NCI-H526 treated with DMSO at 0.1 percent for 48 hours (cell line): ENCODE results near the gene ULK4.
"Not testable (repeated sequence)": the region's sequence is repeated elsewhere in the genome, so short reads cannot be mapped to it uniquely, and the experiment has no call there.

Experiments used
- DNase-seq: peaks from one replicate; lab custom pipeline; 2025; lab: John Stamatoyannopoulos, UW

Gene ULK4

DNA sequence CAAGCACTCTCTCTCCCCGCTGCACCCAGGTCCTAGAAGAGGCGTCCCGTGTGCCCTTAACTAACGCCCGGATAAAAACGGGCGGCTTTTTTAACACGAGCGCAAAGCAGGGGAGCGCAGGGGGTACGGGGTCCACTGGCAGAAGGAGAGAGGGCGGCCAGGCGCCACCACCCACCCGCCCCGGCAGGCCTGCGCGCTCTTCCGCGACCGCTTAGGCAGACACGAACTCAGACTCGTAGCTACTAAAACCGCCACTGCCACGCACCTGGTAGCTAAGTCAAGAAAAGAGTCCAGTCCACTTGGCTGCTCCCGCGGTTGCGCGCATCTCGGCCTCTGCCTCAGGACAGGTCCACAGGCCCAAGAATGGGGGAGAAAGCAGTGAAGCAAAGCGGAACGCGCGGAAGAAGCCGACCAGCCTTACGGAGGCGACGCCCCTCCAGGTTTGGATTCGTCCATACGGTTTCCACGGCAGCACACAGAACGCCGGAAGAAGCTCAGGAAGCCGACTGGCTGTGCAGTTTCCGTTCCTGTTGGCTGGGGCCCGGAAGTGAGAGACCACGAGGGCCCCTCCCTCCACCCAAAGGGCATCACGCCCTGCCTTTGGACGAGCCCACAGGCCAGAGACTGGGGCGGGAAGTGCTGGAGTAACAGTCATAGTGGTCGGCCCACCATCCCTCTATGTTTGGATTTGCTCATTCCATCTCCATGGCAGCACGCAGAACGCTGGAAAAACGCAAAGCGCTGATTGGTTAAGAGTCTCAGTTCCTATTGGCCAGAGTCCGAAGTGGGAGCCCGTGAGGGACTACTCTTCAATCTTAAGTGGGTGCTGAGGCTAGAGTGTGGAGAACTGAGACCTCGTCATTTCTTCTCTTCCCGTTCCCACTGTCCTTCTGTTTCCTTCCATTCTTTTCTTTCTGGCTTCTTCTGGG is at the start of gene ULK4:
TSS of gene ULK4 (minus strand) at position 353 of the 929 bp plus-strand sequence. CDS start 7,344 bp downstream, outside the sequence.
- DNase-seq, result peak; percentile 98

- DNase-seq, result no peak
These were observed 48.6 kb upstream of the ULK4 start for GRCh38 chr3:42010530-42010929.

DNA sequence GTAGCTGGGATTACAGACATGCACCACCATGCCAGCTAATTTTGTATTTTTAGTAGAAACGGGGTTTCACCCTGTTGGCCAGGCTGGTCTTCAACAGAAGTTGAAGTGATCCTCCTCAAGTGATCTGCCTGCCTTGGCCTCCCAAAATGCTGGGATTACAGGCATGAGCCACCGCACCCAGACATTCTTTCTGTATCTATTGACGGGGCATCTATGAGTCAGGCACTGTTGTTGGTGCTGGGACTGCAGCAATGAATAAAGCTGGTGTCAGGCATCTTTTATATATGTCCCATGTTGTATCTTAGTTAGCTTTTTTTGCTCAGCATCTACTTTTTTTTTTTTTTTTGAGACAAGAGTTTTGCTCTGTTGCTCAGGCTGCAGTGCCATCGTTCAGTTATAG is 47.6 kb upstream of the ULK4 start:
- no peak for DNase-seq

DNA sequence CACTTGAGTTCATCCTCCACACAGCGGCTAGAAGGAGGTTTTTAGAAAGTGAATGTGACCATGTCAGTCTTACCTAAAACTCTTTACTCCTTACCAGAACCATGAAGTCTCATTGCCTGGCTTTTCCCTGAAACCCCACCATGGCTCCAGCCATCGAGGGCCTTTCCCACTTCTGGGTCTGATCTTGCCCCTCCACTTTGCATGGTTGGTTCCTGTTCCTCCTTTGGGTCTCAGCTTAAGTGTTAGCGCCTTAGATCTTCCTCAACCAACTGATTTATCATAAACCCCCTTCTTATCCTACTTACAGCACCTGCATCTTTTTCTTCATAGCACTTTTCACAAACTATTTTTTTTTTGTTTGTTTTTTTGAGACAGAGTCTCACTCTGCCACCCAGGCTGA is 45.9 kb upstream of the ULK4 start:
- no peak for DNase-seq

DNA sequence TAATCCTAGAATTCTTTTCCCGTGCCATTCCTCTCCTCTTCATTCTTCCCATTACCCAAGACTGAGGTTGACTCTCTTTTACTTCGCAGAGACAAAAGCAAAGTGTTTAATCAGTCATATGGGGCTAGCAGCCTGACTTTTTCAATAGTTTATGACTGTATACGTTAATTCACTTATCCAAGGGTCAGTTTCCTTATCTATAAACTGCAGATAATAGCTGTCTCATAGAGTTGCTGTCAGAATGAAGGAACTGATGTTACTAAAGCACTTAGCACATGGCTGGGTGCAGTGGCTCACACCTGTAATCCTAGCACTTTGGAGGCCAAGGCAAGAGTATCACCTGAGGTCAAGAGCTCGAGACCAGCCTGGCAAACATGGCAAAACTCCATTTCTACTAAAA is 43.5 kb upstream of the ULK4 start:
- DNase-seq, result no peak

DNA sequence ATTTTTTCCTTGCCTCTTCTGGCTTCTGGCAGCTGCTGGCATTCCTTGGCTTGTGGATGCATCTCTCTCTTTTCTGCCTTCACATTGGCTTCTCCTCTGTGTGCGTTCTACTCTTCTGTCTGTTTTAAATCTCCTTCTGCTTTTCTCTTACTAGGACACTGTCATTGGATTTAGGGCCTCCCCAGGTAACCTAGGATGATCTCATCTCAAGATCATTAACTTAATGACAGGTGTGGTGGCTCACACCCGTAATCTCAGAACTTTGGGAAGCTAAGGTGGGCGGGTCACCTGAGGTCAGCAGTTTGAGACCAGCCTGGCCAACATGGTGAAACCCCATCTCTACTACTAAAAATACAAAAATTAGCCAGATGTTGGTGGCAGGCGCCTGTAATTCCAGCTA is 40.9 kb upstream of the ULK4 start:
- no peak for DNase-seq

GRCh38 chr3:42001777-42002176 is 39.9 kb upstream of the ULK4 start:
- no peak for DNase-seq

DNA sequence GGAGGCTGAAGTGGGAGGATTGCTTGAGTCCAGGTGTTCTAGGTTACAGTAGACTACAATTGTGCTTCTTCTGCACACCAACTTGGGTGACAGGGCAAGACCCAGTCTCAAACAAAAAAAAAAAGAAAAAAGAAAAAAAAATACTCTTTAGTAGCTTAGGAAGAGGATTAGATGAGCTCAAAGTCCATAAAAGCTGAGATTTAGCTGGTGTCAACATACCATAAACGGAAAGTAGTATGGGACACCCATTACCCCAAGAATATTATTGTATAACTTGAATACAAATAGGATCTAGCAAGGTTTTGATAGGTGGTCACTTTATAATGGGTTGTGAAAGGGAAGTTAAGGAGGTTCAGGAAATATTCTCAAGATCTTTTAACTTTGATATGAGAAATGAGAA is 38.0 kb upstream of the ULK4 start:
- no peak for DNase-seq

DNA sequence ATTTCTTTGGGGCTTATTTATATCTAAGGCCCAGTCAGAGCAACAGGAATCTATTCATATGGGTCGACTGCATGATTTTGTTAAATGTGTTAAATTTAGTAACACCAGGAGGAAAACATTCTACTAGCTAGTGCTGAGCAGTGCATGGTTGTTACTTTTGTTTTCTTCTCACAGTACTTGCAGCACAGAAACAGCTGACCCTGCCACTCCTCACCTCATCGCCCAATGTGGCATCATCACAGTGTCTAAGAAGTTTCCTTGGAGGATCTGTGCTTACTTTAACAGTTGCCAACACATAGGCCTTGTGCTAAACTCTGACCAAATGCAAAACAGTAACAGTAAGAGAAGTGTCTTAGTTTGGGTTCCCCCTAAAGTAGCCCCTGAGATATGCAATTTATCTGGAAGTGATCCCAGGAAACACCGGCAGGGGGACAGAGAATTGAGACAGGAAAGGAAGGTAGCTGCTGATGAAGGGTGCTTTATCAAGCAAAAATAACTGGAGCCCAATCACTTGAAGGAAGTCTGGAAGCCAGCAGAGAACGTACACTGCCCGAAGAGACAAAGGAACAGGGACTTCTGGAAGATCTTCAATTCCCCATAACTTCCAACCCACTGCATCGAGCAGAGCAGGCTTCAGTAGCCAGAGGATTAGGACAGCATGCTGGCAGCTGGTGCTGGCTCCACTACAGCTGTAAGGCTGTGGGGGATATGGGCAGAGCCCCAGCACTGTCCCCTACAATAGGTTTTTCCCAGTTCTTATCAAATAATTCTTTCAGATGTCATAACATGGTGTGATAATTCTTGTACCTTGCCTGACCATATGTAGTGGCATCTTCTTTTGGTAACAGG is 36.0 kb upstream of the ULK4 start:
- DNase-seq, result no peak

DNA sequence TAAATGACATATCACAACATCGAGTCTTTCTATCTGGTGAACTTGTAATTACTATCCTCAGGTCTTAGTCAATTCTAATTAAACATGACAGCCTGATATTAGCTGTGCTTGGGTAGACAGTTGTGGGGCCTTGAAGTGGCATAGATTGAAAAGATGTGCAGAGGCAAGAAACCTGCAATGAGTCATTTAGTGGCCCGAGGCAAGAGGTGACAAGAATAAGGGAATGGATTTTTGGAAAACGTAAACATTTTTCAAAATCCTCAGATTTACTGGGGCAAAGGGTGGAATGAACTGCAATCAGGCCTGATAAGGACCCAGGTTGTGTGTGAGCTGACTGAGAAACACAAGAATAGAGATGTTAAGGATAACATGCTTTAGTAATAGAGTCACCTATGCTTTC is 29.5 kb upstream of the ULK4 start:
- DNase-seq, result no peak

- no peak for DNase-seq
These were observed 27.6 kb upstream of the ULK4 start for GRCh38 chr3:41989518-41989917.

DNA sequence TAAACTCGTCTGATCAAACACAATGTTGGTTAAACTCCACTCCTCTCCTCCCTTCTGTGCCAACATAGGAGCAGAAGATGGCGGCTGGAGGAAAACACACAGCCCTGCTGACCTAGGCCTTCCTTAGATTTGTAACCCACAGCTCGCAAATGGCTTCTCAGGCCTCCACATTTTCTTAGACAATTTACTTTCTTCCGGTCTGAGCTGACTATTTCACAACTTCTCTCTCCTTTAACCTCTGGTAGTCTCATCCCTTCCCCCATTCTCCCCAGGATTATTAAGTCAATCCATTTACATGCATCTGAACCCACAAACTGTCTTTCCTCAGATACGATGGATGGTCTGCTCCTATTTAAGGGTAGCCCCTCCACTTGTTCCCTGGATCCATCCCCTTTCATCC is 25.7 kb upstream of the ULK4 start:
- no peak for DNase-seq

DNA sequence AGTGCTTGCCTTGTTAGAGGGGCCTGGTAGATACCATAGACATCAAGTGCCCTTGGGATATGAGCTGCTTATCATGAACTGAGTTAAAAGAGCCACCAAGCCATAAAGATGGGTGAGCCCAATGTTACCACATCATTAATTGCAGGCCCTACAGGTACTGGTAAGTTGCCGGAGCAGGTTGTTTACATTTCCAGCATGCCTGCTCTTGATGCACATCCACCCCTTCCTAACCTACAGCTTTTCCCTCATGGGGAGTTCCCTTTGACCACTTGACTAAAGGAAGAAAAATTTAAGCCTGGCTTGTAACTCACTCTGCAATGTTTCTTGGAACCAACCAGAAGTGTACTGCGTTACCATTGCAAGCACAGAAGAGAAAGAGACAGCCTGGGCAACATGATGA is 24.7 kb upstream of the ULK4 start:
- DNase-seq, result no peak

DNA sequence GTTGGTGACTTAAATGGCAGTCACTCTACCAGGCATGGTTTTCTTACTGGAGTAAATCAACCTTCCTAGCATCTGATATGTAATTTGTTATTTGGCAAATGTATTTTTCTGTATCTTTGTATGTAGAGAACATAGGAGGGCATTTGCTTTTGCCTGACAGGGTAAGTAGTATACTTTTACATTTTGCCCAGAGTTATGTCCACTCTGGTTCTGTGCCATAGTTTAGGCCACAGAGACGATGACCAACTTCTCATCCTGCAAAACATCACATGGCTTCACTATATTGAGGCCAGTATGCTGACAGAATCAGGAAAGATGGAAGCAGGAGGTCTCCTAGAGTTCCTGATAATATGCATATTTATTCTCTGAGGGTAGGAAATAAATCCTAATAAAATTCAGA is 23.1 kb upstream of the ULK4 start:
- DNase-seq, result no peak

DNA sequence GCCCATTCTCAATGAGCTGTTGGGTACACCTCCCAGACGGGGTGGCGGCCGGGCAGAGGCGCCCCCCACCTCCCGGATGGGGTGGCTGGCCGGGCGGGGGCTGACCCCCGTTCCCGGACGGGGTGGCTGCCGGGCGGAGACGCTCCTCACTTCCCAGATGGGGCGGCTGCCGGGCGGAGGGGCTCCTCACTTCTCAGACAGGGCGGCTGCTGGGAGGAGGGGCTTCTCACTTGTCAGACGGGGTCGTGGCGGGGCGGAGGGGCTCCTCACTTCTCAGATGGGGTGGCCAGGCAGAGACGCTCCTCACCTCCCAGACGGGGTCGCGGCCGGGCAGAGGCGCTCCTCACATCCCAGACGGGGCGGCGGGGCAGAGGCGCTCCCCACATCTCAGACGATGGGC is 21.2 kb upstream of the ULK4 start:
- DNase-seq, result not testable (repeated sequence)

- DNase-seq, result not testable (repeated sequence)
These were observed 15.5 kb upstream of the ULK4 start for GRCh38 chr3:41977401-41977800.

GRCh38 chr3:41975416-41976103 is 13.7 kb upstream of the ULK4 start:
- no peak for DNase-seq

DNA sequence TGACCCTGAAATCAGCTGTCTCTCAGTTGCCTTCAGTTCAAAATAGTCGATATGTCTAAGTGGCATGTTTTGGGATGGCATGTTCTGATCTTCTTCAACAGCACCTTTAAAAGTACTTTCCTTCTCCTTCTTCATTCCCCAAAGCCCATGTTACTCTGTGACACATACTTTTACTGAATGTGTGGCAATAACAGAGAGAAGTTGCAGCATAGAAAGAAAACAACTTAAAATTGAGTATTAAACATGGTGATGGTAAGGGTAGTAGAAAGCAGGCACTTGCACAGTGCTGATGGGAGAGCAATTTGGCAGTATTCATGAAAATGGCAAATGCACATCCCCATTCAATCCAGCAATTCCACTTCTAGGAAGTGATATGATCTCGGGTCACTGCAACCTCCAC is 12.3 kb upstream of the ULK4 start:
- no peak for DNase-seq

DNA sequence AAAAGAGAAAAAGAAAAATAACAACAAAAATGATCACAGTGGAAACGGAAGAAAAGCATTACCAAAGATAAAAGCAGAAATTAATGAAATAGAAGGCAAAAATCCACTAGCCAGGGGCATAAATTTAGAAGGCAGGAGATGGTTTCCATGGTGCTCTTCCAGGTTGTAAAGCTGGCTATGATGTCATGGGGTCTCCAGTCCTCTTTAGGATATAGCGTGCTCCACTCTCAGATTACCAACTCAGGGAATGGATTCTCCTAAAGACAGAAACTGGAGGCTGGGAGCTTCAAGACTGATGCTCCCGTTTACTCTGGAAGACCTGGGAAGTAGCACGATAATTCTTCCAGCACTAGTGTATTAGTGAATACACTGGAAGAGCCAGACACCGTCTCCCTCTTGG is 10.9 kb upstream of the ULK4 start:
- no peak for DNase-seq

GRCh38 chr3:41966206-41966605 is 4.3 kb upstream of the ULK4 start:
- no peak for DNase-seq

DNA sequence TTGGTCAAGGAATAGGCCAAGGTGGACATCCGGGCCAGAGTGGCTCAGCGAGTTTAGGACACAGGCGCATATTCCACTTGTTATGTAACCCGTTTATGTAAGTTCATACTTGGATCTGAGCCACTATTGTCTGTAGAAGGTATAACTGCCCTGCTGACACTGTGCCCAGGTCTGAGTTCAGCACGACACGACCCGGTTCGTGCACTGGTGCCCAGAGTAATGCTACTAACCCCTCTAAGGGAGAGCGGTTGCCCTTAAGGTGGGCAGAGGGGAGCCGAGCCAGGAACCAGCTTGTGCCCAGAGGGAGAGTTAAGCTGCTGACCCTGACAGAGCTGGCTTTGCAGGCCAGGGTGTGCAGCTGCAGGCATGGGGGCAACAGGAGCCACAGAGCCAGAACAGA is 1.9 kb upstream of the ULK4 start:
- DNase-seq, result no peak
